IPS-20b (cell line): ENCODE data around the gene CSF2RB.
A peak's percentile ranks its signal among the peaks of the same experiment; 100 is the strongest.

Source experiments
- H3K27ac ChIP-seq: one replicate; pipeline ENCODE4 v1.5.1; 2013; ENCODE audit warnings: low read length
- H3K27me3 ChIP-seq: 2 replicates; pipeline ENCODE4 v1.6.1; 2013; ENCODE audit warnings: mild to moderate bottlenecking, low read length, inconsistent platforms; ENCODE audit not compliant: insufficient read depth
- H3K36me3 ChIP-seq: 2 replicates; pipeline ENCODE4 v1.6.1; 2013; ENCODE audit warnings: low read depth, mild to moderate bottlenecking, inconsistent platforms, low read length, moderate library complexity; ENCODE audit not compliant: insufficient read depth
- H3K4me1 ChIP-seq: 2 replicates; pipeline ENCODE4 v1.6.1; 2013; ENCODE audit warnings: mild to moderate bottlenecking, control low read depth, inconsistent platforms, low read length, moderate library complexity; ENCODE audit not compliant: insufficient read depth
- H3K4me3 ChIP-seq: 2 replicates; pipeline ENCODE4 v1.5.1; 2013; ENCODE audit warnings: mild to moderate bottlenecking, low read length, inconsistent platforms
- H3K9ac ChIP-seq: 2 replicates; pipeline ENCODE4 v1.6.1; 2013; ENCODE audit warnings: low read depth, mild to moderate bottlenecking, inconsistent platforms, low read length, moderate library complexity
- H3K9me3 ChIP-seq: 2 replicates; pipeline ENCODE4 v1.6.1; 2013; ENCODE audit warnings: mild to moderate bottlenecking, low read depth, low read length, inconsistent platforms; ENCODE audit not compliant: insufficient read depth

Gene CSF2RB

GRCh38 chr22:36892292-36892691 is 21.1 kb upstream of the CSF2RB start:
- H3K4me1 ChIP-seq, result no peaks in the 10 kb centered on the region
- no peaks in the 10 kb centered on the region for H3K36me3 ChIP-seq
- H3K27me3 ChIP-seq, result no peaks in the 10 kb centered on the region
- no peaks in the 10 kb centered on the region; the same call in 1 of the 2 replicates for H3K9me3 ChIP-seq
- H3K9ac ChIP-seq, result no peak overlapping the region
- H3K27ac ChIP-seq, result no peak overlapping the region
- H3K4me3 ChIP-seq, result no peak overlapping the region

GRCh38 chr22:36893262-36893661 is 20.2 kb upstream of the CSF2RB start:
- no peak overlapping the region for H3K4me3 ChIP-seq
- no peak overlapping the region for H3K9ac ChIP-seq
- no peaks in the 10 kb centered on the region for H3K4me1 ChIP-seq
- H3K27ac ChIP-seq, result no peak overlapping the region
- no peaks in the 10 kb centered on the region for H3K36me3 ChIP-seq
- no peaks in the 10 kb centered on the region; the same call in 1 of the 2 replicates for H3K9me3 ChIP-seq
- no peaks in the 10 kb centered on the region for H3K27me3 ChIP-seq

GRCh38 chr22:36894266-36894665 is 19.2 kb upstream of the CSF2RB start:
- Histone ChIP-seq H3K9me3 (no peaks in the 10 kb centered on the region; the same call in 1 of the 2 replicates), H3K36me3 (no peaks in the 10 kb centered on the region), H3K27me3 (peaks cover 2% of the 10 kb centered on the region; the same call in 1 of the 2 replicates), H3K4me1 (no peaks in the 10 kb centered on the region), H3K4me3 (no peak overlapping the region), H3K27ac (no peak overlapping the region), H3K9ac (no peak overlapping the region)

GRCh38 chr22:36897611-36898010 is 15.8 kb upstream of the CSF2RB start:
- peaks cover 13% of the 10 kb centered on the region; the same call in 1 of the 2 replicates for H3K27me3 ChIP-seq
- H3K27ac ChIP-seq, result no peak overlapping the region
- H3K9me3 ChIP-seq, result peaks cover 5% of the 10 kb centered on the region
- H3K4me3 ChIP-seq, result no peak overlapping the region
- H3K9ac ChIP-seq, result no peak overlapping the region
- H3K36me3 ChIP-seq, result no peaks in the 10 kb centered on the region
- peaks cover 11% of the 10 kb centered on the region for H3K4me1 ChIP-seq

GRCh38 chr22:36898690-36899089 is 14.7 kb upstream of the CSF2RB start:
- Histone ChIP-seq H3K4me3 (no peak overlapping the region), H3K9ac (no peak overlapping the region)

GRCh38 chr22:36899498-36899897 is 13.9 kb upstream of the CSF2RB start:
- Histone ChIP-seq H3K27ac (no peak overlapping the region), H3K9me3 (peaks cover 5% of the 10 kb centered on the region), H3K27me3 (peaks cover 13% of the 10 kb centered on the region; the same call in 1 of the 2 replicates)

More at GRCh38 chr22:36898690-36899089, 14.7 kb upstream of the CSF2RB start:
- Histone ChIP-seq H3K9me3 (peaks cover 5% of the 10 kb centered on the region), H3K36me3 (no peaks in the 10 kb centered on the region), H3K4me1 (peaks cover 11% of the 10 kb centered on the region), H3K27ac (no peak overlapping the region), H3K27me3 (peaks cover 13% of the 10 kb centered on the region; the same call in 1 of the 2 replicates)

GRCh38 chr22:36900225-36900624 is 13.2 kb upstream of the CSF2RB start:
- Histone ChIP-seq H3K27ac (no peak overlapping the region), H3K4me1 (peaks cover 11% of the 10 kb centered on the region), H3K9ac (peak overlapping the region; percentile 7; the same call in 1 of the 2 replicates), H3K4me3 (no peak overlapping the region), H3K9me3 (peaks cover 5% of the 10 kb centered on the region), H3K36me3 (no peaks in the 10 kb centered on the region), H3K27me3 (peaks cover 13% of the 10 kb centered on the region; the same call in 1 of the 2 replicates)

More at GRCh38 chr22:36899498-36899897, 13.9 kb upstream of the CSF2RB start:
- Histone ChIP-seq H3K4me1 (peaks cover 11% of the 10 kb centered on the region), H3K4me3 (no peak overlapping the region), H3K9ac (no peak overlapping the region), H3K36me3 (no peaks in the 10 kb centered on the region)

- Histone ChIP-seq H3K27ac (no peak overlapping the region), H3K36me3 (no peaks in the 10 kb centered on the region), H3K4me1 (peaks cover 11% of the 10 kb centered on the region), H3K9me3 (peaks cover 5% of the 10 kb centered on the region), H3K4me3 (peak overlapping the region; percentile 32; the same call in 1 of the 2 replicates), H3K27me3 (peaks cover 13% of the 10 kb centered on the region; the same call in 1 of the 2 replicates), H3K9ac (peak overlapping the region; percentile 7; the same call in 1 of the 2 replicates)
Measured at GRCh38 chr22:36900880-36901279, 12.5 kb upstream of the CSF2RB start.

GRCh38 chr22:36901411-36902142 is 11.9 kb upstream of the CSF2RB start:
- peak overlapping the region; percentile 32; the same call in 1 of the 2 replicates for H3K4me3 ChIP-seq
- peaks cover 5% of the 10 kb centered on the region for H3K9me3 ChIP-seq
- no peak overlapping the region for H3K27ac ChIP-seq
- H3K9ac ChIP-seq, result no peak overlapping the region
- H3K36me3 ChIP-seq, result no peaks in the 10 kb centered on the region
- peaks cover 11% of the 10 kb centered on the region for H3K4me1 ChIP-seq
- H3K27me3 ChIP-seq, result peaks cover 13% of the 10 kb centered on the region; the same call in 1 of the 2 replicates

- Histone ChIP-seq H3K9me3 (peaks cover 5% of the 10 kb centered on the region), H3K4me3 (no peak overlapping the region), H3K4me1 (peaks cover 11% of the 10 kb centered on the region), H3K27me3 (peaks cover 13% of the 10 kb centered on the region; the same call in 1 of the 2 replicates), H3K36me3 (no peaks in the 10 kb centered on the region), H3K9ac (no peak overlapping the region), H3K27ac (no peak overlapping the region)
Measured at GRCh38 chr22:36902143-36902926, 11.1 kb upstream of the CSF2RB start.

GRCh38 chr22:36904260-36904880 is 9.1 kb upstream of the CSF2RB start:
- Histone ChIP-seq H3K4me1 (peaks cover 11% of the 10 kb centered on the region), H3K27me3 (peaks cover 17% of the 10 kb centered on the region), H3K9me3 (peaks cover 5% of the 10 kb centered on the region), H3K4me3 (no peak overlapping the region), H3K9ac (no peak overlapping the region), H3K27ac (no peak overlapping the region), H3K36me3 (no peaks in the 10 kb centered on the region)
